ENCODE data around the gene SWSAP1. TPM values are rescaled to one million over a fixed set of nuclear protein-coding genes. Genes with fewer than 3 reads are reported as not detected.
A peak's percentile ranks its signal among the peaks of the same experiment; 100 is the strongest.

The SWSAP1 gene
- total RNA-seq, 1 donor from 2014 or later, result 2.9 TPM

DNA sequence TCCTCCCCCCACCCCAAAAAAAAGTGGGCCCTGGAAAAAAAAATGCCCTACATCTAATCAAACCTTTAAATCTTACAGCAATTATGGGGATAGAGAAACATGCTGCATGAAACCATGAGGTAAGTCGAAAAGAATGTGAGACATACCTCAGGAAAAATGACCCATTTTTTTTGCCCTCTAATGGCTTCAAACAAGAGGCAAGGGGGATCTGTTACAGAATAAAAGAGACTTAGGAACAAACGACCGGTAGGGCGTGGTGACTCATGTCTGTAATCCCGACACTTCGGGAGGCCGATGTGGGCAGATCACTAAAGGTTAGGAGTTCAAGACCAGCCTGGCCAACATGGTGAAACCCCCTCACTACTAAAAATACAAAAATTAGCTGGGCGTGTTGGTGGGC, 36.2 kb downstream of the SWSAP1 start:
- DNase-seq (ENCODE audit: low read depth), result peak; percentile 44
- Histone ChIP-seq H3K36me3 (ENCODE audit: control insufficient read depth, insufficient read depth, low read length) (no peaks in the 10 kb centered on the region), H3K27me3 (ENCODE audit: control insufficient read depth, insufficient read depth, low read length) (peaks cover 8% of the 10 kb centered on the region), H3K4me3 (ENCODE audit: low read depth, low read length) (no peak overlapping the region)
- TF ChIP-seq, protein P1, sequence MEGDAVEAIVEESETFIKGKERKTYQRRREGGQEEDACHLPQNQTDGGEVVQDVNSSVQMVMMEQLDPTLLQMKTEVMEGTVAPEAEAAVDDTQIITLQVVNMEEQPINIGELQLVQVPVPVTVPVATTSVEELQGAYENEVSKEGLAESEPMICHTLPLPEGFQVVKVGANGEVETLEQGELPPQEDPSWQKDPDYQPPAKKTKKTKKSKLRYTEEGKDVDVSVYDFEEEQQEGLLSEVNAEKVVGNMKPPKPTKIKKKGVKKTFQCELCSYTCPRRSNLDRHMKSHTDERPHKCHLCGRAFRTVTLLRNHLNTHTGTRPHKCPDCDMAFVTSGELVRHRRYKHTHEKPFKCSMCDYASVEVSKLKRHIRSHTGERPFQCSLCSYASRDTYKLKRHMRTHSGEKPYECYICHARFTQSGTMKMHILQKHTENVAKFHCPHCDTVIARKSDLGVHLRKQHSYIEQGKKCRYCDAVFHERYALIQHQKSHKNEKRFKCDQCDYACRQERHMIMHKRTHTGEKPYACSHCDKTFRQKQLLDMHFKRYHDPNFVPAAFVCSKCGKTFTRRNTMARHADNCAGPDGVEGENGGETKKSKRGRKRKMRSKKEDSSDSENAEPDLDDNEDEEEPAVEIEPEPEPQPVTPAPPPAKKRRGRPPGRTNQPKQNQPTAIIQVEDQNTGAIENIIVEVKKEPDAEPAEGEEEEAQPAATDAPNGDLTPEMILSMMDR (IDR thresholded peaks at IDR 0.05; ENCODE audit: insufficient read depth, low read length, poor library complexity, severe bottlenecking), result no peak

DNA sequence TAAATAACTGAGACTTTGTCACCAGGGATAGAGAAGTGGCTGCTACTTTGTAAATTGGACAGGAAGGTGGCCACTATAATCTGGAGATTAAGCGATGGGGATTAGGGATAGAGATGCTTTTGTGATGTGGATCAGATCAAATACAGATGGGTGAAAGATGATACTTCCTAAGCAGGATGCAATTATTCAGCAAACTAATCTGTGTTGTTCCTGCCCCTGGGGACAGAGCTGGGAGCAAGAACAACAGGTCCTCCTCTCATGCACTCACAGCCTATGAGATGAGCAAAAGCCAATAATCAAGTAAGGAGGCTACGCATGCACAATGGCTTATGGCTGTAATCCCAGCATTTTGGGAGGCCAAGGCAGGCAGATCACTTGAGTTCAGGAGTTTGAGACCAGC, 40.1 kb downstream of the SWSAP1 start:
- TF ChIP-seq, protein P1 (IDR thresholded peaks at IDR 0.05; ENCODE audit: insufficient read depth, low read length, poor library complexity, severe bottlenecking), result no peak
- no peak for DNase-seq (ENCODE audit: low read depth)
- Histone ChIP-seq H3K36me3 (ENCODE audit: control insufficient read depth, insufficient read depth, low read length) (no peaks in the 10 kb centered on the region), H3K27me3 (ENCODE audit: control insufficient read depth, insufficient read depth, low read length) (peaks cover 18% of the 10 kb centered on the region), H3K4me3 (ENCODE audit: low read depth, low read length) (no peak overlapping the region)

DNA sequence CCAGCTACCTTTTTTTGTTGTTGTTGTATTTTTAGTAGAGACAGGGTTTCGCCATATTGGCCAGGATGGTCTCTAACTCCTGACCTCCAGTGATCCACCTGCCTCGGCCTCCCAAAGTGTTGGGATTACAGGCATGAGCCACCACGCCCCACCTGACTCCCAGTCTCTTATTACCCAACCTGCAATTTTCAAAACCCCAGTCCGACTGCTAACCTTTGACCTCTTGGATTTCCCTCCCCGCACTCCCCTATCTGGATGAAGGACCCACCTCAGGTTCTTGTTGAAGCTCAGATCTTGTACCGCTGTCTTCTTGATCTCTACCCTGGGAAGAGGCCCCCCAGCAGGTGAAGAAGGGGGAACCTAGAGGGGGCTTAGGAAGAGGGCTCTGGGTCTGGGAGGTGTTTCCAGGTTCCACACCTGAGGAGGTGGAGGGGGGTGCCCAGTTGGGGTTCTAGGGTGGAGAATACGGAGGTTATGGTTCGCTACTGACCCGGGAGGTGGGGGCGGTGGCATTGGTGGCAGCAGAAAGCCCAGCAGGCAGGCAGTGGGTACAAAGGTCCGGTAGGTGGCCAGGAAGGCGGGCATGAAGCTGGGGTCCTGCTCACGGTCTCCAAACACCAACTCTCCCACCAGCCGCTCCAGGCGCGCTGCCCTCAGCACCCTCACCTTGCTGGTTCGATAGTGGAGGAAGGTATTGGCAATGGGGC, 42.0 kb downstream of the SWSAP1 start:
- TF ChIP-seq, protein P1 (IDR thresholded peaks at IDR 0.05; ENCODE audit: insufficient read depth, low read length, poor library complexity, severe bottlenecking), result no peak
- DNase-seq (ENCODE audit: low read depth), result no peak
- no peak overlapping the region for H3K4me3 ChIP-seq (ENCODE audit: low read depth, low read length)
- no peaks in the 10 kb centered on the region for H3K36me3 ChIP-seq (ENCODE audit: control insufficient read depth, insufficient read depth, low read length)
- peaks cover 37% of the 10 kb centered on the region for H3K27me3 ChIP-seq (ENCODE audit: control insufficient read depth, insufficient read depth, low read length)

DNA sequence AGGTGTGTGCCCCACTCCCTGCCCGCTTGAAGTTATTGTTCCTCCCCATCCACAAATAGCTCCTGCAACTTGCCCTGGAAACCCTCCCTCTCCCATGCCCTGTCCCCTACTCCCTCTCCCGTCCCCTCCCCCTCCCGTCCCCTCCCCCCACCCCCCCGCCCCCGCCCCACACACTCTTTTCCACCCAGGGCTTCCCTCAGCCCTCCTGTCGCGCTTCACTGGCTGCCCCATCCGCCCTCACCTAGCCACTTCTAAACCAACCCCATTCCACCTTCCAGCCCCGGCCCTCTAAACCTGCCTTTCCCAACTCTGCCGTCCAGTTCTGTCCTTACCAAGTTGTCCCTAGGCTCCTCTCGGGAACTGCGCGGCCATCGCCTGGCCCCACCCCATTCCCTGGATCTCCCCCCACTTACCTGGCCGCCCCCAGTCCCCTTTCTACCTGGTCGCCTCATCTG, 43.7 kb downstream of the SWSAP1 start:
- Histone ChIP-seq H3K36me3 (ENCODE audit: control insufficient read depth, insufficient read depth, low read length) (no peaks in the 10 kb centered on the region), H3K4me3 (ENCODE audit: low read depth, low read length) (peak overlapping the region; percentile 48), H3K27me3 (ENCODE audit: control insufficient read depth, insufficient read depth, low read length) (peaks cover 54% of the 10 kb centered on the region)
- DNase-seq (ENCODE audit: low read depth), result no peak
- TF ChIP-seq, protein P1 (IDR thresholded peaks at IDR 0.05; ENCODE audit: insufficient read depth, low read length, poor library complexity, severe bottlenecking), result no peak

DNA sequence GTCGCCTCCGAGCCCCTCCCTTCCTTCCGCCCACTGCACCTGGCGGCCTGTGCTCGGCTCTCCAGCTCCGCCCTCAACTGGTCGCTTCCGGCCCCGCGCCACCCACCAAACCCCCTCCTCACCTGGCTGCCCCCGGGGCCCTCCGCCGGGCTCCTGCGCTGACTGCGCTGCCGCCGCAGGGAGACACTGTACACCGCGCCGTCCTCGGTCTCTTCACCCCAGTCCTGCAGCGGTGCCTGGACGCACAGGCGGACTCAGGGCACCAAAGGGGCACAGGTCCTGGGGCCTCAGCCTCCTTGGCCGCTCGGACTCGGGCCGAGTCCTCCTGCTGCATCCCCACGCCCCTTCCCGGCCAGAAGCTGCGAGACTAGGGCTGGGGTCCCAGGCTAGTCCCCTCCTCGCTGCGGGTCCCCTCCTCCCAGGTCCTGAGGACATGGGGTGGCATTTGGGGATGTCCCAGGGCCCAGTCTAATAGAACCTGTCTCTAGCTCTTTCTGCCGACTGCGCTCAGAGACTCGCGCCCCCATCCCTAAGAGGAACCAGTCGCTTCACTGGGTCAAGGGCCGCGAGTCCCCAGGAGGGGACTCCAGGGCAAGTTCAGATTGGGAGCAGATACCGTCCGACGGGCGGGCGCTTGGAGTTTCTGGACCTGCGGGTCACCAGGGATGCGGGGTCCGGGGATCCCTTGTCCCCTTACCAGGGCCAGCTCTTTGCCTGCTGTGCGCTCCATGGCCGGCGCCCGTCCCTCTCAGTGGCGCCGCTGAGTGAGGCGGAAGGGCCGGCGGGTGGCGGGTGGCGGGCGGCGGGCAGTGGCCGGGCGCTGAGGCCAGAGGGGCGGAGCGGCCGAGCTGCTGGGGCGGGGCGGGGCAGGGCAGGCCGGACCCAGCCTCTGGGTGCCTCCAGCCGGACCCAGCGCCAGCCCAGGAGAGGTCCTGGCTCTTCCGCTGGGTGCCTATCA, 44.4 kb downstream of the SWSAP1 start, which contains the start of gene RGL3:
Gene RGL3, minus strand, starts transcription at position 766 of the 958 bp plus-strand sequence. Its CDS starts 36 bp downstream, at position 730.
- TF ChIP-seq, protein P1 (IDR thresholded peaks at IDR 0.05; ENCODE audit: insufficient read depth, low read length, poor library complexity, severe bottlenecking), result no peak
- Histone ChIP-seq H3K36me3 (ENCODE audit: control insufficient read depth, insufficient read depth, low read length) (no peaks in the 10 kb centered on the region), H3K4me3 (ENCODE audit: low read depth, low read length) (peak within 1 kb of the TSS; percentile 48), H3K27me3 (ENCODE audit: control insufficient read depth, insufficient read depth, low read length) (peaks cover 61% of the 10 kb centered on the region)
- DNase-seq (ENCODE audit: low read depth), result no peak

Measured in kidney epithelial cell (primary cell).